HFFc6 (cell line): ENCODE data around the gene FOXK1. TPM values are rescaled to one million over a fixed set of nuclear protein-coding genes. Genes with fewer than 3 reads are reported as not detected.

ENCODE experiments used
- DNase-seq: peaks from one replicate; pipeline ENCODE4 v3.0.0-alpha.2; 2018
- H3K27ac Mint-ChIP-seq: 2 replicates; pipeline ENCODE4 v1.8.0; 2020; ENCODE audit warnings: mild to moderate bottlenecking, mixed read lengths
- H3K27me3 Mint-ChIP-seq: 2 replicates; pipeline ENCODE4 v1.8.0; 2021; ENCODE audit warnings: mild to moderate bottlenecking, moderate library complexity, mixed read lengths; ENCODE audit not compliant: insufficient read depth
- H3K36me3 Mint-ChIP-seq: 2 replicates; pipeline ENCODE4 v1.8.0; 2021; ENCODE audit warnings: low read depth, mixed read lengths
- H3K4me1 Mint-ChIP-seq: 2 replicates; pipeline ENCODE4 v1.8.0; 2020; ENCODE audit warnings: low read depth, mixed read lengths
- H3K4me3 Mint-ChIP-seq: 2 replicates; pipeline ENCODE4 v1.8.0; 2020; ENCODE audit warnings: mild to moderate bottlenecking, moderate library complexity, mixed read lengths
- H3K9me3 Mint-ChIP-seq: 2 replicates; pipeline ENCODE4 v1.8.0; 2020; ENCODE audit warnings: mild to moderate bottlenecking, mixed read lengths
- total RNA-seq, 6 experiments: library from RNA; stranded (reverse); fragmentation: NEBNext Ultra II Directional; extraction: Animal tissue kit (Norgen Biotek cat#: 25700); gene quantifications; 2 replicates in 1 of 6; 3 replicates in 5 of 6; pipeline ENCODE4 v1.2.3, GENCODE V29; 2021
- TF ChIP-seq, protein P1 (sequence below): fragments of 200-600 bp; sonication (generic); IDR thresholded peaks from 2 replicates; pipeline ENCODE4 v1.5.0; 2021; ENCODE audit warnings: antibody characterized with exemption, mild to moderate bottlenecking

Gene FOXK1
- total RNA-seq, 6 experiments from 2014 or later = 33.8 to 39.4 (median 36.2) TPM

DNA sequence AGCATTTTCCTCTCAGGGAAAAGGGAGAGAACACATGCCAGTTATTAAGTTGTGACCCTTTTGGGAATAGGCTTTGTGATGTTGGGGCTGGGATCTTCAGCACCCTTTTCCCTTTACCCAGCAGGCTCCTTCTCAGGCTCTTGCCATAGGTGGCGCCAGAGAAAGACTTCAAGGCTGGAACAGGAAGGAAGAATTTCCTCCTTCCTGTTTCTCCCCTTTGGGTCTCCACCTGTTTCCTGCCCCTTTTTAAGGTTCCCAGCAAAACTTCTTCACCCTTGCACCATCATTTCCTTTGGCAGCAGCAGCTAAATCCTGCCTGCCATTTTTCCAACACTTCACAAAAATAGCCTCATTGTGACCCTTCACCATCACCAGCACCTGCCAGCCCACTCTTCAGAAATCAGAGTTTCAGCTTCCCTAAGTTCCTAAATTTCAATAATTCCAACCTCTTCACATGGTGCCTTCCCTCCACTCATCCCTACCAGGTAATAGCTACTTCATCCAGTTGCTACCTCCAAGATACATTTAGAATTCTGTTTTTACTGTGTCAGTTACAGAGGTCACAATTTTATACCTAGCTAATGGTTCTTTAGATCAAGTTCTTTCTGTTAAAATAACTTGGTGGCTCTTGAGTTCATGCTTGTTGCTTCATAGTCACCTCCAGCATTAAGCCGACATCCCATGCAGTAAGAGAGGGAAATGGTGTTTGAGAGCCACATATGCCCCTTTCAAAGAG, 22.4 kb upstream of the FOXK1 start:
- no peak overlapping the region for H3K27ac Mint-ChIP-seq
- H3K4me3 Mint-ChIP-seq = no peak overlapping the region
- H3K4me1 Mint-ChIP-seq = peaks cover 10% of the 10 kb centered on the region
- H3K36me3 Mint-ChIP-seq = peaks cover 21% of the 10 kb centered on the region
- no peak for DNase-seq
- peaks cover 33% of the 10 kb centered on the region for H3K9me3 Mint-ChIP-seq
- TF ChIP-seq, protein P1, sequence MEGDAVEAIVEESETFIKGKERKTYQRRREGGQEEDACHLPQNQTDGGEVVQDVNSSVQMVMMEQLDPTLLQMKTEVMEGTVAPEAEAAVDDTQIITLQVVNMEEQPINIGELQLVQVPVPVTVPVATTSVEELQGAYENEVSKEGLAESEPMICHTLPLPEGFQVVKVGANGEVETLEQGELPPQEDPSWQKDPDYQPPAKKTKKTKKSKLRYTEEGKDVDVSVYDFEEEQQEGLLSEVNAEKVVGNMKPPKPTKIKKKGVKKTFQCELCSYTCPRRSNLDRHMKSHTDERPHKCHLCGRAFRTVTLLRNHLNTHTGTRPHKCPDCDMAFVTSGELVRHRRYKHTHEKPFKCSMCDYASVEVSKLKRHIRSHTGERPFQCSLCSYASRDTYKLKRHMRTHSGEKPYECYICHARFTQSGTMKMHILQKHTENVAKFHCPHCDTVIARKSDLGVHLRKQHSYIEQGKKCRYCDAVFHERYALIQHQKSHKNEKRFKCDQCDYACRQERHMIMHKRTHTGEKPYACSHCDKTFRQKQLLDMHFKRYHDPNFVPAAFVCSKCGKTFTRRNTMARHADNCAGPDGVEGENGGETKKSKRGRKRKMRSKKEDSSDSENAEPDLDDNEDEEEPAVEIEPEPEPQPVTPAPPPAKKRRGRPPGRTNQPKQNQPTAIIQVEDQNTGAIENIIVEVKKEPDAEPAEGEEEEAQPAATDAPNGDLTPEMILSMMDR = peak; percentile 33; the same call in 1 of the 2 replicates
- H3K27me3 Mint-ChIP-seq = peaks cover 6% of the 10 kb centered on the region

DNA sequence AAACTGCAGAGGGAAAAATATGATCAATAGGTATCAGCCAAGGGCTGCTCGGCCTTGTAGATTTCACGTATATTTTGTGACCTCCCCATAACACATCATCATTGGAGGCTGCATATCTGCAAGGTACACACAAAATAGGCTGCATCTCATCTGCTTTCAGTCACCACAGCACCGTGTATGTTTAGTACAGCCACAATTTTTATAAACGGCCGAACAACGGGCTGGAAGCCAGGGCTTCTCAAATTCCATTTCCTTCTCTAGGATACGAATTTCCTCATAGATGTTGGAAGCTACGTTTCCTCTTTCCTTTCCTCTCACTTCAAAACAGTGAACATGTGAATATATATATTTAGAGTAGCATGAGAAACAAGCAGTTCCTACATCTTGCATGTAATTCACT, 20.2 kb upstream of the FOXK1 start:
- Mint-ChIP-seq H3K4me1 (peaks cover 19% of the 10 kb centered on the region), H3K9me3 (peaks cover 27% of the 10 kb centered on the region), H3K27ac (no peak overlapping the region), H3K27me3 (peaks cover 4% of the 10 kb centered on the region; the same call in 1 of the 2 replicates), H3K36me3 (peaks cover 21% of the 10 kb centered on the region), H3K4me3 (no peak overlapping the region; the same call in 1 of the 2 replicates)
- TF ChIP-seq, protein P1 = no peak
- no peak for DNase-seq

DNA sequence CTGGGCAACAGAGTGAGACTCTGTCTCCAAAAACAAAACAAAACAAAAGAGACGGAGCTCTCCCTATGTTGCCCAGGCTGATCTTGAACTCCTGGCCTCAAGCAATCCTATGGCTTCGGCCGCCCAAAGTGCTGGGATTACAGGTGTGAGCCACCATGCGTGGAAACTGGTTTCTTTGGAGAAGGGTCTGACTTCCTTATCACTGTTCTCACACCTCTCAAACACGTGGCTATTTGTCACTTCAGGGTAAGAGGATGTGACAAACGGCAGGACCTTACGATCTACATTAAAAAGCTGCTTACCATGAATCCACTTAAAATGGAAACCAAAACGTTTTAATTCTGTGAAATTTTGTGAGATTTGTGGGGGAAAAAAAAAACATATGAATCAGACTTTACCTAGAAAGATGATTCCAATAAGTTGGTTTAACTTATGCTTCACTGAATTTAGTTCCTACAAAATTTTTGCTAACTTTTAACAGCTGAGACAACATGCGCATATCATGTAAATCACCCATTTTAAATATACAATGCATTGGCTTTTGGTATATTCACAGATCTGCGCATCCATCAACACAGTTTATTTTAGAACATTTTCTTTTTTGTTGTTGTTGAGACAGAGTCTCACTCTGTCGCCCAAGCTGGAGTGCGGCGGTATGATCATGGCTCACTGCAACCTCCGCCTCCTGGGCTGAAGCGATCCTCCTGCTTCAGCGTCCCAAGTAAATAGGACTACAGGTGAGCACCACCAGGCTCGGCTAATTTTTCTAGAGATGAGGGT, 18.7 kb upstream of the FOXK1 start:
- TF ChIP-seq, protein P1 = no peak
- no peak for DNase-seq
- H3K4me3 Mint-ChIP-seq = no peak overlapping the region
- no peak overlapping the region for H3K27ac Mint-ChIP-seq
- peaks cover 26% of the 10 kb centered on the region for H3K4me1 Mint-ChIP-seq
- peaks cover 4% of the 10 kb centered on the region; the same call in 1 of the 2 replicates for H3K27me3 Mint-ChIP-seq
- H3K36me3 Mint-ChIP-seq = peaks cover 11% of the 10 kb centered on the region
- H3K9me3 Mint-ChIP-seq = peaks cover 17% of the 10 kb centered on the region

DNA sequence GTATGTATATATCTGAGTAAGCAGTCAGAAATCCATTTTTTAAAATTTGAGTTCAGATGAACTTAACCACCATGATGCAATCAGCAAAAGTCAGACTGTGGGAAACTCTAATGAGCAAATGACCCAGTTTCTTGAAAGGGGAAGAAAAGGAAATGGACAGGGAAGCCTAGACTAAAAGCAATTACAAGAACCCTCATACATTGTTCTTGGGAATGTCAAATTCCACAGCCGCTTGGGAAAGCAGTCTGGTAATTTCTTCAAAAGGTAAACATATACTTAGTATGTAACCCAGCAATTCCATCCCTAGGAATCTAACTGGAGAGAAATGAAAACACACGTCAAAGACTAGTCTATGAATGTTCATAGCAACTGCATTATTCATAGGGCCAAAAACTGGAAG, 16.4 kb upstream of the FOXK1 start:
- Mint-ChIP-seq H3K4me3 (peak overlapping the region; percentile 42), H3K4me1 (peaks cover 28% of the 10 kb centered on the region), H3K27ac (peak overlapping the region; percentile 72), H3K36me3 (no peaks in the 10 kb centered on the region), H3K9me3 (peaks cover 3% of the 10 kb centered on the region), H3K27me3 (peaks cover 3% of the 10 kb centered on the region; the same call in 1 of the 2 replicates)
- peak; percentile 76 for DNase-seq
- TF ChIP-seq, protein P1 = no peak

DNA sequence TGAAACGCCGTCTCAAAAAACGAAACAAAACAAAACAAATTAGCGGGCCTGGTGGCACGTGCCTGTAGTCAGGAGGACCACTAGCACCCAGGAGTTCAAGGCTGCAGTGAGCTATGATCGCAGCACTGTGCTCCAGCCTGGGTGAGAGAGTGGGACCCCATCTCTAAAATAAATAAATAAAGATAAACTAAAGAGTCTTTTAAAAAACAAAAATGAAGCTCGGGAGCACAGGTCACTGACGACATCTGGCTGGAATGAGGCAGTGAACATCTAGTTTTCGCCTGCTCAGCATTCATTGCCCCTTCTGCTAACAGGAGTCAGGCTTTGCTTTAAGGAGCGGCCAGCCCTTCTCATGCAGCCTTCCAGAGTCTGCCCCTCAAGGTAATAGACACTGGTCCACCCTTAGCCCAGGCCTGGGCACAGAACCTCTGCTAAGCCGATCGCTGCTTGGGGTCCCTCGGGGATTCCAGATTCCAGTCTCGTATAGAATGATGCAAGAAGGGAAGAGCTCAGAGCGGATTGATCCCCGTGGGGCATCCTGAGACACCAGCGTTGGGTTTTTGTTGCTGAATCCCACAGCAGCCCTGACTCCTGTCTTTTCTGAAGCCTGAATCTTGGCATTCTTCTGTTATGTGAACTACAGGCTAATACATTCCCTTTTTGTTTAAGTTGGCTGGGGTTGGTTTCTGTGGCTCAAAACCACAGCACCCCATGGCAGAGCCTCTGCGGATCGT, 14.2 kb upstream of the FOXK1 start:
- peak overlapping the region; percentile 70; the same call in 1 of the 2 replicates for H3K27ac Mint-ChIP-seq
- peaks cover 7% of the 10 kb centered on the region; the same call in 1 of the 2 replicates for H3K9me3 Mint-ChIP-seq
- no peaks in the 10 kb centered on the region for H3K36me3 Mint-ChIP-seq
- DNase-seq = no peak
- peak overlapping the region; percentile 69; the same call in 1 of the 2 replicates for H3K4me3 Mint-ChIP-seq
- peaks cover 3% of the 10 kb centered on the region; the same call in 1 of the 2 replicates for H3K27me3 Mint-ChIP-seq
- TF ChIP-seq, protein P1 = no peak
- peaks cover 18% of the 10 kb centered on the region for H3K4me1 Mint-ChIP-seq
